H1 (cell line): ENCODE measurements around the gene BTBD3. TPM values are rescaled to one million over a fixed set of nuclear protein-coding genes. Genes with fewer than 3 reads are reported as not detected.

ENCODE experiments used
- ATF3 ChIP-seq: IDR thresholded peaks from 2 replicates; pipeline ENCODE4 v1.6.1; 2011; ENCODE audit warnings: low read depth, mild to moderate bottlenecking, low read length; ENCODE audit not compliant: insufficient read depth
- FOSL1 ChIP-seq: IDR thresholded peaks from 2 replicates; pipeline ENCODE4 v1.6.1; 2011; ENCODE audit warnings: mild to moderate bottlenecking, low read depth, low read length, moderate library complexity; ENCODE audit not compliant: insufficient read depth
- GTF2F1 ChIP-seq: IDR thresholded peaks from 2 replicates; pipeline ENCODE4 v1.6.1; 2012; ENCODE audit warnings: low read depth, low read length, improper control_type of control experiment, borderline replicate concordance
- RFX5 ChIP-seq: IDR thresholded peaks from 2 replicates; pipeline ENCODE4 v1.6.1; 2011; ENCODE audit warnings: low read depth, low read length, improper control_type of control experiment, borderline replicate concordance
- TAF7 ChIP-seq: optimal IDR thresholded peaks from 2 replicates; pipeline ENCODE3; 2011; ENCODE audit warnings: low read depth, mild to moderate bottlenecking, inconsistent platforms, low read length, moderate library complexity, borderline replicate concordance
- polyA plus RNA-seq, 7 experiments: library from polyadenylated mRNA; depleted of rRNA in 3 of 7; stranded (reverse) in 5 of 7; unstranded in 2 of 7; fragments of >200 nt in 5 of 7; fragments of 200-250 nt in 2 of 7; gene quantifications; 1 replicate in 5 of 7; 2 replicates in 1 of 7; 4 replicates in 1 of 7; pipeline versions ENCODE4 v1.2.1 to v1.2.3, GENCODE V29; 2011 to 2013; ENCODE audit warnings: missing spikeins in 2 of 7, mixed read lengths in 2 of 7
- total RNA-seq: library from RNA; stranded (reverse); fragmentation: NEBNext Ultra II Directional; extraction: Animal tissue kit (Norgen Biotek cat#: 25700); gene quantifications from 2 replicates; pipeline ENCODE4 v1.2.1, GENCODE V29; 2021

The BTBD3 gene
- total and polyA plus RNA-seq, 2 of the 8 experiments (the other 6 are each of a cell fraction or from before 2014, with no cell fraction given) = 36.7 to 45.5 TPM

DNA sequence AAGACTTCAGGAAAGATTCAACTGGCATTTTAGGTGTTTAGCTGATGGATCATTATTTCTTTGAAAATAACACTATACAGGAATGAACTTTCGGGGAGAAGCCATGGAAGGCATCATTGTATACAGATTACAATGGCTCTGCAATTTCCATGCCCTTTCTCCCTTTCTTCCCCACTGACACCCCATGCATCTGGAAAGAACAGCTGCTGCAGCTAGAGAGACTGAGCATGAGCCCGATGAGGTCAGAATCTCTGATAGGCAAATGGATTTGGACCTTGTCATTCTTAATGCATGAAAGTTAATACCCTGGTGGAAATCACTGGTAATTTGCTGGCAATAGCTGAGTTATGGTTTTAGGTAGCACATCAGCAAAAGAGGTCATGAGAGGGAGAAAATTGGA lies 54.8 kb downstream of the BTBD3 start (continued):
- TF ChIP-seq ATF3 (no peak), RFX5 (no peak), TAF7 (no peak), FOSL1 (no peak), GTF2F1 (no peak)
